CD4-positive, alpha-beta T cell treated with Interferon alpha-2 for 1 hour (primary cell): ENCODE measurements around the gene MEF2A.

Experiments used
- DNase-seq, 2 donors: peaks; one replicate each; pipeline ENCODE4 v3.0.0-alpha.2; 2020 to 2022

MEF2A gene

GRCh38 chr15:99613481-99613880, 47.7 kb downstream of the MEF2A start:
- DNase-seq = no peak

GRCh38 chr15:99613887-99614647, 48.3 kb downstream of the MEF2A start:
- no peak for DNase-seq

- no peak for DNase-seq
Measured at GRCh38 chr15:99614749-99615288, 49.0 kb downstream of the MEF2A start.

- no peak for DNase-seq
Measured at GRCh38 chr15:99615460-99615859, 49.7 kb downstream of the MEF2A start.

GRCh38 chr15:99616129-99616528, 50.3 kb downstream of the MEF2A start:
- no peak for DNase-seq

- no peak for DNase-seq
Measured at GRCh38 chr15:99616773-99617342, 51.1 kb downstream of the MEF2A start.

GRCh38 chr15:99618941-99619411, 53.2 kb downstream of the MEF2A start:
- DNase-seq = no peak

- no peak for DNase-seq
Measured at GRCh38 chr15:99619712-99620111, 53.9 kb downstream of the MEF2A start.

- no peak for DNase-seq
Measured at GRCh38 chr15:99620178-99620577, 54.4 kb downstream of the MEF2A start.

GRCh38 chr15:99621767-99622166, 56.0 kb downstream of the MEF2A start:
- no peak for DNase-seq

GRCh38 chr15:99628374-99629001, 62.7 kb downstream of the MEF2A start:
- no peak for DNase-seq

- DNase-seq = no peak
Measured at GRCh38 chr15:99630607-99631131, 64.9 kb downstream of the MEF2A start.

- peak in 1 of 2 donors; percentile 19 for DNase-seq
Measured at GRCh38 chr15:99631255-99631654, 65.5 kb downstream of the MEF2A start.

- no peak for DNase-seq
Measured at GRCh38 chr15:99632521-99632920, 66.7 kb downstream of the MEF2A start.

- no peak for DNase-seq
Measured at GRCh38 chr15:99633655-99634054, 67.9 kb downstream of the MEF2A start.

- no peak for DNase-seq
Measured at GRCh38 chr15:99634576-99634975, 68.8 kb downstream of the MEF2A start.

GRCh38 chr15:99635145-99635544, 69.4 kb downstream of the MEF2A start:
- DNase-seq = no peak

GRCh38 chr15:99635794-99636193, 70.0 kb downstream of the MEF2A start:
- DNase-seq = no peak

- no peak for DNase-seq
Measured at GRCh38 chr15:99644913-99645542, 79.2 kb downstream of the MEF2A start.

GRCh38 chr15:99645543-99645935, 79.8 kb downstream of the MEF2A start:
- DNase-seq = no peak

- no peak for DNase-seq
Measured at GRCh38 chr15:99645951-99646350, 80.2 kb downstream of the MEF2A start.

GRCh38 chr15:99651023-99651807, 85.4 kb downstream of the MEF2A start:
- no peak for DNase-seq
